Ureter (tissue), 1 donor: ENCODE measurements around the gene IGF1R. TPM values are rescaled to one million over a fixed set of nuclear protein-coding genes. Genes with fewer than 3 reads are reported as not detected.
"Not testable (repeated sequence)": the region's sequence is repeated elsewhere in the genome, so short reads cannot be mapped to it uniquely, and the experiment has no call there.

Experiments used
- DNase-seq: peaks from one replicate; pipeline ENCODE4 v3.0.0-alpha.2; 2020; ENCODE audit warnings: low spot score
- total RNA-seq: library from RNA; stranded (reverse); gene quantifications from one replicate; pipeline ENCODE4 v1.2.4, GENCODE V29; 2023
- donor health status: DM: yes; HTN: yes; CAD: no.

IGF1R gene
- total RNA-seq, 1 donor from 2014 or later, result 88.6 TPM

DNA sequence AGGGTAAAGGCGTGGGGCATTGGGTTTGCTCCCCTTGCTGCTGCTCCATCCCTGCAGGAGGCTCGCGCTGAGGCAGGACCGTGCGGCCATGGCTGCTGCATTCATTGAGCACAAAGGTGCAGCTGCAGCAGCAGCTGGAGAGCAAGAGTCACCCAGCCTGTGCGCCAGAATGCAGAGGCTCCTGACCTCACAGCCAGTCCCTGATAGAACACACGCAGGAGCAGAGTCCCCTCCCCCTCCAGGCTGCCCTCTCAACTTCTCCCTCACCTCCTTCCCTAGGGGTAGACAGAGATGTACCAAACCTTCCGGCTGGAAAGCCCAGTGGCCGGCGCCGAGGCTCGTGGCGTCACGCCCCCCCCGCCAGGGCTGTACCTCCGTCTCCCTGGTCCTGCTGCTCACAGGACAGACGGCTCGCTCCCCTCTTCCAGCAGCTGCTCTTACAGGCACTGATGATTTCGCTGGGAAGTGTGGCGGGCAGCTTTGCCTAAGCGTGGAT, 312.3 kb downstream of the IGF1R start:
- no peak for DNase-seq

DNA sequence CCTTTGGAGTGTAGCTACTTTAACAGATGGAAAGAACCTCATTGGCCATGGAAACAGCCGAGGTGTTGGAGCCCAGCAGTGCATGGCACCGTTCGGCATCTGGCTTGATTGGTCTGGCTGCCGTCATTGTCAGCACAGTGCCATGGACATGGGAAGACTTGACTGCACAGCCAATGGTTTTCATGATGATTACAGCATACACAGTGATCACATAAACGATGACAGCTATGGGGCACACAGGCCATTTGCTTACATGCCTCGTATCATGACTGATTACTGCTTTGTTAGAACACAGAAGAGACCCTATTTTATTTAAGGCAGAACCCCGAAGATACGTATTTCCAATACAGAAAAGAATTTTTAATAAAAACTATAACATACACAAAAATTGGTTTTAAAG, 315.1 kb downstream of the IGF1R start:
- DNase-seq, result no peak

DNA sequence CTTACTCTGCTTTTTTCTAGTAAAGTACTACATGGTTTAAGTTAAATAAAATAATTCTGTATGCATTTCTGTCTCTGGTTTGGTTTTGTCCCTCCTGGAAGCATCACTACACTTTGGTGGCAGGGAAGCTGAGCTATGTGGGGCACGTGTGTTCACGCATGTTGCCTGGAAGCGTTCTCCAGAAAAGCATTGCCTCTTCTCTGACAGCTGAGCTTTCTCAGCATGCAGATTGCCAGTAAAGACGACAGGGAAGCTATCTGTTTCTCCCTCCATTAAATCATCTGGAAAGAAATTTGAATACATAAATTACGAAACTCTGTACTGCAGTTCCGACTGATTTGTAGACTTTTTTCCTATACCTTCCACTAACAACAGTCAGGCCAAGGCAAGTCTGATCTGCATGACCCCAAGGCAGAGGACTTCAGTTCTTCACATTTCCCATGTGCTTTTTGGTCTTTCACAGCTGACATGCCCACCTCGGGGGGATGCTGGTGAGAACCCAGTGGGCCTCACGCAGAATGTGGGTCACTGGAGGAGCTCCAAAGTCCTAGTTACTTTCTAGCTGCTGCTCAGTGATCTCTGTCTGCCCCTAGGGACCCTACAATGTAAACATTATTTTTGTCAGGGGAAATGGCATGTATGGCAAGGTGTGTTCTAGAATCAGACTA, 316.3 kb downstream of the IGF1R start:
- no peak for DNase-seq

DNA sequence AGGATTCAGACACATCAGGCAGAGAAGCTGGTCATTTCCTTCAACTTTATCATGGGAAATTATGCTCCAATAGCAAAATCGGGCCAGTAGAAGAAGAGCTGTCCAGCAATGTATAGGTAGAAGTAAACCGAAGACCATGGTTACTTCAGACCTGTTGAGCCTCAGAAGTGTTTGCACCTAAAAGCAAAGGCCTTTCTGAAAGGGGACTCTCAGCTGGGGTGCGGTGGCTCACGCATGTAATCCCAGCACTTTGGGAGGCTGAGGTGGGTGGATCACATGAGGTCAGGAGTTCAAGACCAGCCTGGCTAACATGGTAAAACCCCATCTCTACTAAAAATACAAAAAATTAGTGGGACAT, 316.8 kb downstream of the IGF1R start:
- DNase-seq, result not testable (repeated sequence)

DNA sequence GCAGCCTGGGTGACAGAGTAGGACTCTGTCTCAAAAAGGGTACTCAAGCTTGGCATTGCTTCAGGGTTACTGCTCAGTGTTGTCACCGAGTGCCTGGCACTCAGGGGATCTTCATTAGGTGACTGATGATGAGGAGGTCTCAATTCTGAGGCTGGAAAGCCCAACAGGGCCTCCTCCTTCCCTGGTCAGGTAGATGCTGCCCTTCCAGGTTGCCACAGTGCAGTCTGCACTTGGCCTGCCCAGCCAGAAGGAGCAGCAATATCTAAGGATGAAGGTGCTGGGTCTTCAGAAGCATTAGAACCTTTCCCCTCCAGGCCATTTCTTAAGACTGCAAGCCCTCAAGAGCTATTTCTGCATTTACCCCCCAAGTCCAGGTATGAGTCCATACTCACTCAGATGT, 317.3 kb downstream of the IGF1R start:
- no peak for DNase-seq

DNA sequence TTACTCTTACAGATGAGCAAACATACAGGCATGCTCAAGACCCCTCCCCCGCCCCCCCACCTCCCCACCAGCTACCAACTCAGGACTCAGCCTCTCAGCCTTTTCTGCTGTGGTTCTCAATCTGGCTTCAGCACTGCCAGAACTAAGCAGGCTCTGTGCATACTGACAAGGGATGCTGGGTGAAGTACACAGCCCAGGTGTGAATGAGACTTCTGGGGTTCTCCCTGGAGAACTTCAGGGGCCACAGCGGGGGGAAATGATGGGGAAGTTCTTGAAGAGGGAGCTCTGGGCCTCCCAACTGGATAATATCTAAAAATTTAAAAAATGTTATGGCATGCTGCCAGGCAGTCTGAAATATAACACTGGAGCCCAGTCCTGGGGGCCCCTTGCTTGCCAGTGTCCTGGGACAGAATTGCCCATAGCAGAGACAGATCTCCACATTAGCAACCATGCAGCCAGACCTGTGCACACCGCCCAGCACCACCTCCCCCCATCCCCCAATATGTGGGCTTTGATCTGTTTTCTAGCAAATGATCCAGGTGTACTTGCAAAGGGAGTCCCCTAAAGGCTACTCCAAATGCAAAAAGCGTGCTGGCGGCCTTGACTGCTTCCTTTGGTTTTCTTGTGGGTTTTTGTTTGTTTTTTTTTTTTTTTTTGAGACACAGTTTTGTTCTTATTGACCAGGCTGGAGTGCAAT, 317.9 kb downstream of the IGF1R start:
- DNase-seq, result no peak

DNA sequence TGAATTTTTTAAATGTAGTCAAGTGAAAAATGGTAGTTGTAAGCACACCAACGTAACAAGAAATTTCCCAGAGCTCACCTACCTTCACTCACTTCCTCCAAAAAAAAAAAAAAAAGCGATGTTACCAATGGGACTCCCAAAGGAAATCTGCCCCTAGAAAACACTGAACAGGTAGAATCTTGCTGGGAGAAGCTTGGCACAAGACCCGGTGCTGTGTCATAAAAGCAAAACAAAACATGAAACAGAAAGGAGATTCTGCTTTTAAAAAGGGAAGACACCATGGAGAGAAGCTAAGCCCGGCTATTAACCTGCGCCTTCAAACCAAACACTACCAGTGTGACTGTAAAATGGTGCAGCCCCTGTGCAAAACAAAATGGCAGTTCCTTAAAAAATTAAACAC, 318.8 kb downstream of the IGF1R start:
- DNase-seq, result no peak

DNA sequence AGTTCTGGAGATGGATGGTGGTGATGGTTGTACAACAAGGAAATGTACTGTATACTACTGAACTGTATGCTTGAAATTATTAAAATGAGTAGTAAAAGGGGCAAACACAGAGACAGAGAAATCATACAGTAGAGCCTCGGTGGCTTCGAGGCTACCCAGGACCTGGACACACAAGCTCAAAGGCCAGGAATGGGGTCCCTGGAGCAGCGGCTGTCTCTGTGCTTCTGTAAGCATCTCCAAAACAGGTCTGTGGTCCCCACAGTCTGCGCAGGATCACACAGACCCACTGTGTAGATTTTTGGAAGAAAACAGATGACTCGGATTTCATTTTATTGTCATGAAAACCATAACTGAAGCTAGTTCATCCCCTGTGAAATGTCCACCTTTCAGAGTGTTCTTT, 319.6 kb downstream of the IGF1R start:
- DNase-seq, result peak; percentile 7

DNA sequence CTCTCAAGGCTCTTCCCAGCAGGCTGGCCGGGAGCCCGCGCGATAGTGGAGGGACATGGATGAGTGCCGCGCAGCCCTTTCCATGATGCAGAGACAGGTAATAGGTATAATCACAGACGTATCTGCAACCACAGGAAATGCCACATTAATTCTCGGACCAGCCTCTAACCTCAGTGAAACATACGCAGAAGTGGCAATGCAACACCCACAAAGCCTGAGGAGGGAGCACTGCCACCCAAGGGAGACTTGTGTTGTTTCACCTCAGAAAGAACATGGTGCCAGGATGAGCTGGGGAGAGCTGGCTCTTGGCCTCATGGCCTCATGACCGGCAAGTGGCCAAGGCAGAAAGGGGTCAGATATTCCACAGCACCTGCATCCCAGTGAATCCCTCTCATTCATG, 320.2 kb downstream of the IGF1R start:
- peak; percentile 40 for DNase-seq

DNA sequence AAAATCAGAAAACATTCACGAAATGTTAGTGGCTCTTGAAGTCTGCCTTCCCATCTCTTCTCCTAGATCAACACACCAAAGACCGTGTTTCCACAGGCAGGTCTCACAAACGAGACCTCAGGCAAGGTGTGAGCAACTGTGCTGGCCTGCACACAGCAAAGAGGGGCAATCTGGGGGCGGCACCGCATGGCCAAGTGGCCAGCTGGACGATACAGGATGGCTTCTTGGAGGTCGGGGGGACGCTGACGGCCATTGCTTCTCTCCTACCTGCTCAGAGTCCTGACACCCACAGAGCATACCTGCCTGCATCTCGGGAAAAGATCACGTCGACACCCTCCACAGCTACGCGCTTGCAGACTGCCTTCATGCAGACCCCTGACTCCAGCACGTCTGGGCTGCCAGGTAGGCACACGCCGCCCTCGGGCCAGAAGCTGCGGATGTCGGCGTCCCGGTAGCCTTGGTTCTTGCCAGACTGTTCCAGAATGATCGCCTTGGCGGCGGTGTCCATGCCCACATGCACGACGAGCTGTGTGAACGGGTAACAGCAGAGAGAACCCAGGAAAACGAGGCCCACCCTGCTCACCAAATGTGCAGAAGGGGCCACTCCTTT, 320.9 kb downstream of the IGF1R start:
- no peak for DNase-seq

DNA sequence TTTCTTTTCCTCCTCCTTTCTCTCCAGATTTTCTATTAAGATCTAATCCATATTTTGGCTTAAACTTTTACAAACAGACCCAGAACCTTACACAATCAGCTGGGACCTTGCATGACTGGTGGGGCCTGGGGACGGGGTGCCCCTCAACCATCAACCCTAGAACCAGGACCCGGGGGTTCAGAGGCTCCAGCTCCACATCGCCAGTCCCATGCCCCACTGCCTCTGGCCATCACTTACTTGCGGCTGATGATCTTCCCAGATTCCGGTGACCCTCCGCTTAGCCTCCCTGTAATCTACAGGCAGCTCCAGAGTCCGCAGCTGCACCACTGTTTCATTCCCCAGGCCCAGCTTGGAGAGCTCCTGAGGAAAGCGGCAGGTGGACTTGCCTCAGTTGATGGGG, 322.5 kb downstream of the IGF1R start:
- DNase-seq, result no peak

DNA sequence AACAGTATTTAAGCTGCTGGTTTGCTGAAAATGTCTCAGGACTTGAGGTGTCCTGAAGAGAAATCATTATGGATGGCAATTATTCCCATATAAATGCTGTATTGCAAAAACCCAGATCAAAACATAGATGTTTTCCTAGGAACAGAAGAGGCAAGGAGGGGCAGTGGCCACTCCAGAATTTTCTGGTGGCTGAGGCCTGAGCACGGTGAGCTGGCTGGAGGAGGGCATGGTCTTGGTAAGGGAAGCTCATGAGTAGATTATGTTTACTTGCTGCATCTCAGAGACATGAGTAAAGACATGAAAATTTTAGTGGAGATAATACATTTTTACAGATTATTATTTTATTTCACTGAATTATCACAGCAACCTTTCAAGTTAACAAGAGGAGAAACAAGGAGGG, 328.2 kb downstream of the IGF1R start:
- DNase-seq, result no peak

DNA sequence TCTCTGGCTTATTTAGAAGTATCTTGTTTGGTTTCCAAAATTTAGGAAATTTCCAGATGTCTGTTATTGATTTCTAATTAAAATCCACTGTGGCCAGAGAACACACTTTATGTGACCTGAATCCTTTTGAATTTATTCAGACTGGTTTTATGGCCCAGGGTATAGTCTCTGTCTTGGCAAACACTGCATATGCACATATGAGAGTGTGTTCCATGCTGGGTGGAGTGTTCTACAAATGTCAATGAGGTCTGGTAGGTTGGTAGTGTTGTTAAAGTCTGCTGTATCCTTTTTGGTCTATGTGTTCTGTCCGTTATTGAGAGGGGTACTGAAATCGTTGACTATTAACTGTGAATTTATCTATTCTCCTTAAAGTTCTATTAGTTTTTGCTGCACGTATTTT, 329.1 kb downstream of the IGF1R start:
- no peak for DNase-seq

DNA sequence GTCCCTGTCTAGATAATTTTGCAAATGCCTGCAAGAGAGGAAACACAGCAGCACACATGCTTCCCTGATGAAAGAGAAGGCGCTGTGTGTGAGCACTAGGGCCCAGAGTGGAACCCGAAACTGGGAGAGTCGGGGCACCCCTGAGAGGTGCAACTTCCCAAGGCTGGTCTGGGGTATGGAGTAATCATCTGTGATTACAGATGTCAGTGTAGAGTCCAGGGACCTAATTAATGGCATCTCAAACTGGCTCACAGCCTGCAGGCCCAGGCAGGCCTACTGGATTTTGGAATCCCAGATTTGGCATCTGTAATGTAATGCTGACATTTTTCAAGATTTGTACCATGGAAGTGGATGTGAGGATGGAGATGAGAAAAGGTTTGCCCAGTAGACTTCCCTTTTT, 329.8 kb downstream of the IGF1R start:
- DNase-seq, result no peak

DNA sequence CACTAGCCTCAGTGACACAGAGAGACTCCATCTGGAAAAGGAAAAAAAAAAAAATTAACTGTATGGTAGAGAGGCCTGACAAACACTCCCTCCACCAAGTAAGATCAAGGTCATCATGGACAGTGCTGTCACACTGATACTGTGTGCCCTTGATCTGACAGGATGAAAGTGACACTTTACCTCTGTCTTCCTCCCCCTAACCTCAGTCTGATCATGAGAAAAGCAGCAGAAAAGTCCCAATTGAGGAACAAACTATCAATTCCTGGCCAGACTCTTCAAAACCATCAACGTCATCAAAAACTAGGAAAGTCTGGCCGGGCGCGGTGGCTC, 332.5 kb downstream of the IGF1R start:
- no peak for DNase-seq

DNA sequence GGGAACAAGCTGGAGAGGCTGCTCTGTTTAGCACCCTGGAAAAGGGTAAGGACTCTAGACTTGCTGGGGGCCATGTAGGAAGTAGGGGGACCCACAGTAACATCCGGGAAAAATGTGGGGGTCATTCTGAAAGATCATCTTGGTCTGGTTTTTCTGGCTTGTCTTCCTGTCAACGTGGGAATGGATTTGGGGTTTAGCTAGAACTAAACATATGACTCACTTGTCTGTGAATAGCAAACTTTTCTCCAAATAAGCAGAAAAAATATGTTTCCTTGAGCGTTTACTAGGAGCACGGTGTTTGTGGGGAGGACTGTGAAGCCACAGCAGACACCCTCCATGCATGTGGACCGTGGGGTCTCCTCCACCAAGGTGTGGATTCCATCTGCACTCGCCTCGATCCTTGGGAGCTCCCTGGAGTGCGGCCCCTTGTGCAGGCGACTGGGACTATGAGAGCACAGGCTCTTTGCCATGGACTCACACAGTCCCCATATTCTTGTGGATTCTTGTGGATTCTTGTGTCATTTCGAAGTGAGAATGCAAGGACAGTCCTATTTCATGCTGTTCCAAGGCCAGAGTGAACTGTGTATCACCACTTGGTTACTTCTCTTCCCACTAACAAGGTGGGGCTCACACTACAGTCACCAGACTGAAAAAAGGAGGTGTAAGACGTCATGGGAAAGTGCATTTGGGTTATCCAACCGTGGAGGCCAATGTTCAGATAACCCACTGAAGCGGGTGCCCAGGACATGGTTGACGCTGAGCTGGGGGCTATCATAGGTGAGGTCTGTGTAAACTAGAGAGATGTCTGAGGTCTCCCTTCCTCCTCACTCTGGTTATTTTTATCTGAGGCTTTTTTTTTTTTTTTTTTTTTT, 333.7 kb downstream of the IGF1R start:
- DNase-seq, result no peak

DNA sequence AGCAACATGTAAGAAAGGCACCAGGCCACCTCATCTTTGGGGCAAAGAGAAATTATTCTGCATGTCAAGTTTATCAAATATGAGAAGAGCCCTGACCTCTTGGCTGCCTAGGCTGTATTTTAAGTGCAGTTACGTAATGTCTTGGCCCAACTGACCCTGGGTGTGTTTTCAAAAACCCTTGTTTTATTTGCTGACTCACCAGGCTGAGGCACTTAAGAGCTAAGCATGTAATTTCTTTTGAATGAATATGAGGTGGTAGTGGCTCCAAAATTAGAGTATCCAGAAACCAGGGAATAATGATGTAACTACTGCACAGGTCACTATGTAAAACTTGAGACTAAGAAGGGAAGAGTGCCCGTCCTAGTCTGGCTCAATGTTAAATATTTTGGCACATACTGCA, 335.0 kb downstream of the IGF1R start:
- no peak for DNase-seq

DNA sequence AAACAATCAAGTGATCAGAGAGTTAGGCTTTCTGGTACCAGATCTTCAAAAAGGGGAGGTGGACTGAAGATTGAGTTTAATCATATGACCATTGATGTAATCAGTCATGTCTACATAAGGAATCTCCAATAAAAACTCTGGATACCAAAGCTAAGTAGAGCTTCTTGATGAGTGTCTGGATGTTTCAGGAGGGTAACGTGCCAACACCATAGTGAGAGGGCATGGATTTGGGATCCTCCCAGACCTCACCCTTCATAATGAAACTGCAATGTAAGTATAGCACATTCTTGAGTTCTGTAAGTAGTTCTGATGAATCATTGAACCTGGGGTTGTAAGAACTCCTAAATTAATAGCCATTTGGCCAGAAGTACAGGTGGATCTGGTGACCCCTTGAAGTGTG, 337.9 kb downstream of the IGF1R start:
- DNase-seq, result no peak

DNA sequence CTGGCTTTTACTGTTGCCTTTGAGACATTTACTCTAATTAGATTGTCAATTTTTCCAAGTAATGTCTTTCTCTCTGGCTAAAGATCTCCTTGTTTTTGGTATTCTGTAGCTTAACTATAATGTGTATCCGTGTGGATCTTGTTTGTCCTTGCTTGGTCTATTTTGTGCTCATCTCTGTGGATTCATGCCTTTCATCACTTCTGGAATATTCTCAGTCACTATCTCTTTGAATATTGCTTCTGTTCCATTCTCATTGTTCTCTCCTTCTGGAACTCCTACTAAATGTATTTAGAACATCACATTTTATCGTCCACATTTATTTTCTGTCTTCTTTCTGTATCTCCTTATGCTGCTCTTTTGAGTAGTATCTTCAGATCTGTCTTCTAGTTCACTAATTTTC, 346.6 kb downstream of the IGF1R start:
- DNase-seq, result no peak

DNA sequence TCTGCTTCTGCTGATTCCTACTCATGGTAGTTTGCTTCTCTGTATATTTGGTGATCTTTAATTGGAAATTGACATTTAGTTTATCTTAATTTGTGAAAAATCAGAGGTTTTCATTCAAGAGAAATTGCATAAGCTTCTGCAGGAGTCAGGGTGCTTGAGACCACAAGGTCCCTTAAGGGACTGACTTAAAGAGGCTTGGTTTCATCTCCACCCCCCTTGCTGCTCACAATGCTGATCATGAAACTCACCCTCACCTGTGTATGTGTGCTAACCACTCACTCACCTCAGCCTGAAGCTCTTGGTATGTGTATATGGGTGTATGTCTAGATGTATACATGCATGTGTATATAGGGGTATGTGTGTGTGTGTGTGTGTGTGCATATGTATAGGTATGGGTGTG, 347.8 kb downstream of the IGF1R start:
- DNase-seq, result no peak

DNA sequence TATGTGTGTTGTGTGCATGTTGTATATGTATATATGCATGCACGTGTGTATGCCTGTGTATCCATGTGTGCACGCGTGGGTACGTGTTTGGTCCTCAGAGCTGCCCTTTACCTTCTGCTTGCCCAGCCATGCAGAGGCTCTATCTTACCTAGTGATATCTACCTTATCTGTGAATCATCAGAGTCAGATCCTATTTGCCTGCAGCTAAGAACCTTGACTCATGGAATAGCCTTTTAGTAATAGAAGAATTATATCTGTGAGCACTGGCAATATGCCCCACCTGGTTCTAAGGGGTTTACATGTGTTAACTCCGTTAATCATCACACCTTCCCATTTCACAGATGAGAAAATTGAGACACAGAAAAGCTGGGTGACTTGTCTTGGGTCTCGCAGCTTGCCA, 348.3 kb downstream of the IGF1R start:
- no peak for DNase-seq

DNA sequence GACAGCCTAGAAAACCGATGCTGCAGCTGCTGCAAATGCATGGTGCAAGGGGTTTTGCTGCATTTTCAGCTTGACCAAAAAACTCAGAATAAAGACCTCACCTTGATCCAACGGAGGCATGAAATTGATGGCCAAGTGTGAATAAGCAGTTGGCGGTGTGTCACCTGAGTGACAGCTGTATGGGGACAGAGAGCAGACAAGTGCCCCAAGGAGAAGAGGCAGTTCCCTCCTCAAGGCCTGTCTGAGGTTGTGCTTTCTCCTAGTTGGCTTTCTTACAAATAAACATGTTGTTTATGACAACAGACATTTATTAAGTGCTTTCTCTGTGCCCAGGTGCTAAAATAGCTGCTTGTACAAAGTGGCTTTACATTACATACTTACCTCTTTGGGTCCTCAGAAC, 349.0 kb downstream of the IGF1R start:
- DNase-seq, result no peak

DNA sequence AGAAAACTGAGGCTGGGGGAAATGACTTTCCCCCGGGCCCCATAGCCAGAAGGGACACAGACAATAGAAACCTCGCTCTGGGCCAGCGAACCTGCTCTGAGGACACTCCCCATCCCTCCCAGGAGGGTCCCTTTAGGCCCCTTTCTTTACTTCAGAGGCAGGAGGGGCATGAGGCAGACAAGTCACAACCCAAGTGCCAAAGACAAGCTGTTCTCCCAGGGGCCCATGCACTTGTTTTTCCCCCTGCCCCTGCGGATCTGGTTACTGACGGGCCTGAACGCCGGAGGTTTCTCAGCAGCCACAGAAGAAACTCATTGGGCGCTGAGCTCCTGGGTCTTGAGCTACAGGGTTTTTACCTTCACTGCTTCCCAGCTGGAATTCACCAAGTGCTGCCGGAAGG, 349.4 kb downstream of the IGF1R start:
- DNase-seq, result no peak
